ENCODE results near the gene AP5S1.

- TF ChIP-seq CTCF (IDR thresholded peaks at IDR 0.05) (no peak), POLR2AphosphoS5 (IDR thresholded peaks at IDR 0.05; ENCODE audit: insufficient read depth in 1 of 2, low read depth in 1 of 2) (no peak), POLR2A (IDR thresholded peaks at IDR 0.05) (no peak)
Observed at GRCh38 chr20:3867802-3868201, 47.5 kb downstream of the AP5S1 start.

Data from vagina (tissue), 2 donors.